Astrocyte (in vitro differentiated cells and primary cell): Measurements from ENCODE around the gene HSFX2. TPM values are rescaled to one million over a fixed set of nuclear protein-coding genes. Genes with fewer than 3 reads are reported as not detected.

Experiments used
- DNase-seq: peaks from one replicate; pipeline ENCODE4 v3.0.0-alpha.2; 2010; ENCODE audit warnings: low read depth
- FAIRE-seq: peaks from 2 replicates; lab custom pipeline; 2011; peaks lifted over from hg19 to GRCh38; lab: Jason Lieb, UNC
- H2AFZ ChIP-seq: 2 replicates; pipeline ENCODE4 v1.6.0; 2012; ENCODE audit warnings: low read depth, low read length, inconsistent platforms
- H3K27ac ChIP-seq: 2 replicates; pipeline ENCODE4 v1.5.1; 2011; ENCODE audit warnings: low read depth, low read length, inconsistent platforms
- H3K27me3 ChIP-seq: 2 replicates; pipeline ENCODE4 v1.6.0; 2011; ENCODE audit warnings: low read length, inconsistent platforms; ENCODE audit not compliant: insufficient read depth
- H3K36me3 ChIP-seq: 2 replicates; pipeline ENCODE4 v1.5.1; 2011; ENCODE audit warnings: low read length, inconsistent platforms; ENCODE audit not compliant: insufficient read depth
- H3K4me1 ChIP-seq: 2 replicates; pipeline ENCODE4 v1.5.1; 2011; ENCODE audit warnings: low read length, inconsistent platforms; ENCODE audit not compliant: insufficient read depth
- H3K4me2 ChIP-seq: 2 replicates; pipeline ENCODE4 v1.6.0; 2012; ENCODE audit warnings: low read length, inconsistent platforms
- H3K4me3 ChIP-seq: 2 replicates; pipeline ENCODE4 v1.5.1; 2011; ENCODE audit warnings: low read depth, mild to moderate bottlenecking, low read length, inconsistent platforms; ENCODE audit not compliant: insufficient read depth
- H3K79me2 ChIP-seq: 2 replicates; pipeline ENCODE4 v1.6.0; 2012; ENCODE audit warnings: mild to moderate bottlenecking, low read length, inconsistent platforms; ENCODE audit not compliant: insufficient read depth
- H3K9ac ChIP-seq: 2 replicates; pipeline ENCODE4 v1.6.0; 2012; ENCODE audit warnings: mild to moderate bottlenecking, low read length, inconsistent platforms
- H3K9me3 ChIP-seq: 2 replicates; pipeline ENCODE4 v1.5.1; 2012; ENCODE audit warnings: low read depth, mild to moderate bottlenecking, low read length, inconsistent platforms; ENCODE audit not compliant: insufficient read depth
- H4K20me1 ChIP-seq: 2 replicates; pipeline ENCODE4 v1.6.0; 2012; ENCODE audit warnings: low read length, inconsistent platforms; ENCODE audit not compliant: insufficient read depth
- H3K27ac Mint-ChIP-seq: one replicate; pipeline ENCODE4 v1.8.0; 2021; ENCODE audit warnings: mild to moderate bottlenecking, mixed read lengths; ENCODE audit not compliant: unreplicated experiment
- H3K27me3 Mint-ChIP-seq: one replicate; pipeline ENCODE4 v1.8.0; 2021; ENCODE audit warnings: low read depth, mixed read lengths; ENCODE audit not compliant: unreplicated experiment
- H3K36me3 Mint-ChIP-seq: one replicate; pipeline ENCODE4 v1.8.0; 2021; ENCODE audit warnings: low read depth, mixed read lengths; ENCODE audit not compliant: unreplicated experiment
- H3K4me1 Mint-ChIP-seq: one replicate; pipeline ENCODE4 v1.8.0; 2021; ENCODE audit warnings: low read depth, mixed read lengths; ENCODE audit not compliant: unreplicated experiment
- H3K4me3 Mint-ChIP-seq: one replicate; pipeline ENCODE4 v1.8.0; 2021; ENCODE audit warnings: mild to moderate bottlenecking, moderate library complexity, mixed read lengths; ENCODE audit not compliant: unreplicated experiment
- H3K9me3 Mint-ChIP-seq: one replicate; pipeline ENCODE4 v1.8.0; 2021; ENCODE audit warnings: mild to moderate bottlenecking, mixed read lengths; ENCODE audit not compliant: unreplicated experiment
- CTCF ChIP-seq: IDR thresholded peaks from 2 replicates; pipeline ENCODE4 v1.5.1; 2011; ENCODE audit warnings: low read depth, mild to moderate bottlenecking, inconsistent platforms, low read length, moderate library complexity; ENCODE audit not compliant: insufficient read depth
- EZH2 ChIP-seq: IDR thresholded peaks from 2 replicates; pipeline ENCODE4 v1.6.1; 2012; ENCODE audit warnings: mild to moderate bottlenecking, low read length, inconsistent platforms; ENCODE audit not compliant: insufficient read depth
- total RNA-seq: library from RNA; stranded (reverse); gene quantifications from 2 replicates; pipeline ENCODE4 v1.2.1, GENCODE V29; 2021

Gene HSFX2
- total RNA-seq, 1 donor from 2014 or later = not detected

GRCh38 chrX:149630681-149631233 is 35.6 kb upstream of the HSFX2 start:
- Mint-ChIP-seq H3K4me3 (peak overlapping the region; percentile 94), H3K4me1 (peaks cover 25% of the 10 kb centered on the region), H3K27ac (peak overlapping the region; percentile 69), H3K36me3 (peaks cover 5% of the 10 kb centered on the region), H3K27me3 (peaks cover 8% of the 10 kb centered on the region), H3K9me3 (no peaks in the 10 kb centered on the region)
- H3K9me3 ChIP-seq = no peaks in the 10 kb centered on the region
- peak overlapping the region; percentile 90 for H3K4me2 ChIP-seq
- peaks cover 9% of the 10 kb centered on the region for H3K4me1 ChIP-seq
- peaks cover 38% of the 10 kb centered on the region for H4K20me1 ChIP-seq
- H2AFZ ChIP-seq = peak overlapping the region; percentile 66
- no peaks in the 10 kb centered on the region for H3K36me3 ChIP-seq
- H3K27me3 ChIP-seq = no peaks in the 10 kb centered on the region
- peak overlapping the region; percentile 65 for H3K4me3 ChIP-seq
- H3K27ac ChIP-seq = peak overlapping the region; percentile 47
- FAIRE-seq (peak; percentile 87), DNase-seq (peak; percentile 33)
- peak overlapping the region; percentile 82 for H3K9ac ChIP-seq
- H3K79me2 ChIP-seq = peaks cover 40% of the 10 kb centered on the region
- TF ChIP-seq CTCF (peak; percentile 21), EZH2 (no peak)

- no peak overlapping the region for H3K4me3 ChIP-seq
- no peaks in the 10 kb centered on the region for H3K27me3 ChIP-seq
- peaks cover 8% of the 10 kb centered on the region for H3K27me3 Mint-ChIP-seq
- peak overlapping the region; percentile 82 for H3K9ac ChIP-seq
- TF ChIP-seq CTCF (no peak), EZH2 (no peak)
- H4K20me1 ChIP-seq = peaks cover 45% of the 10 kb centered on the region
- no peak overlapping the region for H3K27ac Mint-ChIP-seq
- peaks cover 5% of the 10 kb centered on the region for H3K36me3 Mint-ChIP-seq
- H3K4me2 ChIP-seq = peak overlapping the region; percentile 90
- peaks cover 49% of the 10 kb centered on the region for H3K79me2 ChIP-seq
- DNase-seq = no peak
- H3K4me3 Mint-ChIP-seq = peak overlapping the region; percentile 94
- H3K9me3 ChIP-seq = no peaks in the 10 kb centered on the region
- no peaks in the 10 kb centered on the region for H3K9me3 Mint-ChIP-seq
- H2AFZ ChIP-seq = no peak overlapping the region
- H3K27ac ChIP-seq = no peak overlapping the region
- peaks cover 9% of the 10 kb centered on the region for H3K4me1 ChIP-seq
- H3K4me1 Mint-ChIP-seq = peaks cover 23% of the 10 kb centered on the region
- no peak for FAIRE-seq
- H3K36me3 ChIP-seq = no peaks in the 10 kb centered on the region
These were observed 34.7 kb upstream of the HSFX2 start for GRCh38 chrX:149629730-149630387.

GRCh38 chrX:149628768-149629167 is 33.7 kb upstream of the HSFX2 start:
- FAIRE-seq (no peak), DNase-seq (no peak)
- Histone ChIP-seq H3K9me3 (no peaks in the 10 kb centered on the region), H3K27me3 (no peaks in the 10 kb centered on the region), H3K4me2 (no peak overlapping the region), H3K4me3 (no peak overlapping the region), H4K20me1 (peaks cover 54% of the 10 kb centered on the region), H3K27ac (no peak overlapping the region), H3K4me1 (peaks cover 9% of the 10 kb centered on the region), H3K9ac (no peak overlapping the region), H2AFZ (no peak overlapping the region), H3K79me2 (peaks cover 55% of the 10 kb centered on the region), H3K36me3 (no peaks in the 10 kb centered on the region)
- Mint-ChIP-seq H3K4me1 (peaks cover 24% of the 10 kb centered on the region), H3K4me3 (no peak overlapping the region), H3K36me3 (peaks cover 5% of the 10 kb centered on the region), H3K9me3 (no peaks in the 10 kb centered on the region), H3K27ac (no peak overlapping the region), H3K27me3 (peaks cover 8% of the 10 kb centered on the region)
- TF ChIP-seq EZH2 = no peak
